ENCODE results near the gene TUFT1.
A peak's percentile ranks its signal among the peaks of the same experiment; 100 is the strongest.

The TUFT1 gene

GRCh38 chr1:151539321-151540020 lies 638 bp upstream of the TUFT1 start:
- ATAC-seq: no peak

GRCh38 chr1:151540982-151541377 lies 871 bp downstream of the TUFT1 start:
- no peak for ATAC-seq

- ATAC-seq: no peak
Measured at GRCh38 chr1:151541752-151542151, 1.6 kb downstream of the TUFT1 start.

GRCh38 chr1:151542710-151543129 lies 2.6 kb downstream of the TUFT1 start:
- ATAC-seq: no peak

- ATAC-seq: no peak
Measured at GRCh38 chr1:151545542-151545941, 5.4 kb downstream of the TUFT1 start.

GRCh38 chr1:151546011-151546925 lies 6.2 kb downstream of the TUFT1 start:
- ATAC-seq: no peak

- ATAC-seq: no peak
Measured at GRCh38 chr1:151547119-151547899, 7.2 kb downstream of the TUFT1 start.

GRCh38 chr1:151547900-151548230 lies 7.8 kb downstream of the TUFT1 start:
- ATAC-seq: no peak

- no peak for ATAC-seq
Measured at GRCh38 chr1:151549199-151549598, 9.1 kb downstream of the TUFT1 start.

GRCh38 chr1:151553659-151554058 lies 13.6 kb downstream of the TUFT1 start:
- ATAC-seq: no peak

GRCh38 chr1:151556052-151556451 lies 15.9 kb downstream of the TUFT1 start:
- ATAC-seq: no peak

- ATAC-seq: no peak
Measured at GRCh38 chr1:151562661-151563060, 22.6 kb downstream of the TUFT1 start.

GRCh38 chr1:151563376-151563775 lies 23.3 kb downstream of the TUFT1 start:
- ATAC-seq: no peak

- ATAC-seq: no peak
Measured at GRCh38 chr1:151565502-151566189, 25.5 kb downstream of the TUFT1 start.

GRCh38 chr1:151568626-151569088 lies 28.5 kb downstream of the TUFT1 start:
- ATAC-seq: peak; percentile 54 to 70

GRCh38 chr1:151570819-151571218 lies 30.7 kb downstream of the TUFT1 start:
- ATAC-seq: no peak

- peak; percentile 46 to 74 for ATAC-seq
Measured at GRCh38 chr1:151574575-151575529, 34.7 kb downstream of the TUFT1 start.

GRCh38 chr1:151577173-151577572 lies 37.1 kb downstream of the TUFT1 start:
- ATAC-seq: no peak

- ATAC-seq: no peak
Measured at GRCh38 chr1:151578941-151579340, 38.8 kb downstream of the TUFT1 start.

GRCh38 chr1:151579436-151580225 lies 39.5 kb downstream of the TUFT1 start:
- no peak for ATAC-seq

Measured in activated CD4-positive, CD25-positive, alpha-beta regulatory T cell treated with anti-CD3 and anti-CD28 coated beads, Interleukin-2, amount 50 U/mL, for 24 hours (primary cell).